H9 (cell line): ENCODE measurements around the gene LDLRAD4. TPM values are rescaled to one million over a fixed set of nuclear protein-coding genes. Genes with fewer than 3 reads are reported as not detected.

Experiments
- DNase-seq: peaks from one replicate; pipeline ENCODE4 v3.0.0-alpha.2; 2017
- H2AFZ ChIP-seq: one replicate; pipeline ENCODE4 v1.6.1; 2013; ENCODE audit warnings: mild to moderate bottlenecking, low read length, control low read depth, moderate library complexity
- H2AK5ac ChIP-seq: 2 replicates; pipeline ENCODE4 v1.6.1; 2013; ENCODE audit warnings: low read length, control low read depth, mixed read lengths; ENCODE audit not compliant: insufficient read length
- H2BK120ac ChIP-seq: one replicate; pipeline ENCODE4 v1.6.1; 2013; ENCODE audit warnings: low read depth, mild to moderate bottlenecking, low read length, control low read depth, inconsistent platforms; ENCODE audit not compliant: poor library complexity, severe bottlenecking
- H2BK12ac ChIP-seq: 2 replicates; pipeline ENCODE4 v1.6.1; 2013; ENCODE audit warnings: low read length, control low read depth, mixed read lengths, low read depth; ENCODE audit not compliant: insufficient read length
- H2BK15ac ChIP-seq: 2 replicates; pipeline ENCODE4 v1.6.1; 2013; ENCODE audit warnings: low read depth, low read length, control low read depth
- H2BK20ac ChIP-seq: one replicate; pipeline ENCODE4 v1.6.1; 2013; ENCODE audit warnings: low read depth, mild to moderate bottlenecking, low read length, control low read depth, inconsistent platforms; ENCODE audit not compliant: poor library complexity, severe bottlenecking
- H2BK5ac ChIP-seq: 2 replicates; pipeline ENCODE4 v1.6.1; 2013; ENCODE audit warnings: low read length, control low read depth, mixed read lengths; ENCODE audit not compliant: insufficient read length
- H3K14ac ChIP-seq: 2 replicates; pipeline ENCODE4 v1.6.1; 2013; ENCODE audit warnings: low read length, control low read depth; ENCODE audit not compliant: insufficient read depth
- H3K18ac ChIP-seq: 2 replicates; pipeline ENCODE4 v1.6.1; 2013; ENCODE audit warnings: low read depth, mild to moderate bottlenecking, mixed read lengths, low read length, control low read depth; ENCODE audit not compliant: insufficient read length
- H3K23ac ChIP-seq: 2 replicates; pipeline ENCODE4 v1.6.1; 2013; ENCODE audit warnings: low read length, control low read depth, mixed read lengths, low read depth; ENCODE audit not compliant: insufficient read length
- H3K23me2 ChIP-seq: 2 replicates; pipeline ENCODE4 v1.6.1; 2013; ENCODE audit warnings: low read depth, mild to moderate bottlenecking, mixed read lengths, low read length, control low read depth; ENCODE audit not compliant: insufficient read length, poor library complexity, severe bottlenecking
- H3K27ac ChIP-seq: 2 replicates; pipeline ENCODE4 v1.5.1; 2013; ENCODE audit warnings: low read length, control low read depth, mixed read lengths, low read depth; ENCODE audit not compliant: insufficient read length
- H3K27me3 ChIP-seq: 2 replicates; pipeline ENCODE4 v1.6.1; 2013; ENCODE audit warnings: low read length, control low read depth, inconsistent platforms; ENCODE audit not compliant: insufficient read depth
- H3K4ac ChIP-seq: 2 replicates; pipeline ENCODE4 v1.6.1; 2013; ENCODE audit warnings: low read depth, mild to moderate bottlenecking, control low read depth, inconsistent platforms, low read length, moderate library complexity
- H3K4me1 ChIP-seq: 2 replicates; pipeline ENCODE4 v1.6.1; 2013; ENCODE audit warnings: low read length, control low read depth, inconsistent platforms; ENCODE audit not compliant: insufficient read depth
- H3K4me2 ChIP-seq: 2 replicates; pipeline ENCODE4 v1.6.1; 2013; ENCODE audit warnings: low read length, control low read depth, mixed read lengths; ENCODE audit not compliant: insufficient read length, insufficient read depth
- H3K56ac ChIP-seq: 2 replicates; pipeline ENCODE4 v1.6.1; 2013; ENCODE audit warnings: low read depth, mild to moderate bottlenecking, mixed read lengths, low read length, control low read depth; ENCODE audit not compliant: insufficient read length
- H3K79me1 ChIP-seq: 2 replicates; pipeline ENCODE4 v1.6.1; 2013; ENCODE audit warnings: low read depth, mild to moderate bottlenecking, moderate library complexity, low read length, control low read depth, inconsistent platforms; ENCODE audit not compliant: insufficient read depth, poor library complexity, severe bottlenecking
- H3K79me2 ChIP-seq: 2 replicates; pipeline ENCODE4 v1.6.1; 2013; ENCODE audit warnings: low read length, control low read depth, inconsistent platforms; ENCODE audit not compliant: insufficient read depth
- H3K9ac ChIP-seq: 2 replicates; pipeline ENCODE4 v1.6.1; 2013; ENCODE audit warnings: low read length, control low read depth, mixed read lengths; ENCODE audit not compliant: insufficient read length; ENCODE audit errors: extremely low read depth
- H3K9me3 ChIP-seq: one replicate; pipeline ENCODE4 v1.6.1; 2013; ENCODE audit warnings: low read depth, low read length, inconsistent platforms; ENCODE audit not compliant: control insufficient read depth
- H3T11ph ChIP-seq: one replicate; pipeline ENCODE4 v1.6.1; 2013; ENCODE audit warnings: mild to moderate bottlenecking, low read length, control low read depth, inconsistent platforms
- H4K20me1 ChIP-seq: one replicate; pipeline ENCODE4 v1.6.1; 2013; ENCODE audit not compliant: control insufficient read depth, insufficient read length, insufficient read depth
- H4K5ac ChIP-seq: 2 replicates; pipeline ENCODE4 v1.6.1; 2013; ENCODE audit warnings: low read depth, mild to moderate bottlenecking, mixed read lengths, low read length, control low read depth; ENCODE audit not compliant: insufficient read length
- H4K8ac ChIP-seq: replicated peaks from 2 replicates; pipeline ENCODE4 v1.6.1; 2013; ENCODE audit warnings: low read length, control low read depth, mixed read lengths, low read depth; ENCODE audit not compliant: insufficient read length
- H4K91ac ChIP-seq: 2 replicates; pipeline ENCODE4 v1.6.1; 2013; ENCODE audit warnings: low read depth, mild to moderate bottlenecking, moderate library complexity, mixed read lengths, low read length, control low read depth; ENCODE audit not compliant: insufficient read length
- H3K27ac Mint-ChIP-seq, 3 experiments: 2 replicates in 2 of 3; 3 replicates in 1 of 3; pipeline ENCODE4 v1.8.0; 2020 to 2021; ENCODE audit warnings: mixed read lengths in 3 of 3, mild to moderate bottlenecking in 1 of 3, moderate library complexity in 1 of 3
- H3K27me3 Mint-ChIP-seq: 2 replicates; pipeline ENCODE4 v1.8.0; 2021; ENCODE audit warnings: low read depth, mild to moderate bottlenecking, moderate library complexity, mixed read lengths
- H3K36me3 Mint-ChIP-seq, 3 experiments: 2 replicates in 2 of 3; 3 replicates in 1 of 3; pipeline ENCODE4 v1.8.0; 2020 to 2021; ENCODE audit warnings: low read depth in 3 of 3, mixed read lengths in 3 of 3; ENCODE audit not compliant: insufficient read depth in 1 of 3
- H3K4me1 Mint-ChIP-seq, 2 experiments: 2 replicates each; pipeline ENCODE4 v1.8.0; 2020; ENCODE audit warnings: mixed read lengths in 2 of 2
- H3K4me3 Mint-ChIP-seq, 2 experiments: 2 replicates in 1 of 2; 3 replicates in 1 of 2; pipeline ENCODE4 v1.8.0; 2020 to 2021; ENCODE audit warnings: mild to moderate bottlenecking in 2 of 2, mixed read lengths in 2 of 2, moderate library complexity in 1 of 2
- H3K9me3 Mint-ChIP-seq, 2 experiments: 2 replicates in 1 of 2; 3 replicates in 1 of 2; pipeline ENCODE4 v1.8.0; 2020; ENCODE audit warnings: mild to moderate bottlenecking in 2 of 2, mixed read lengths in 2 of 2, moderate library complexity in 1 of 2
- WGBS: extraction: QIAGEN DNeasy Blood & Tissue Kit; methylation state at CpG from one replicate; pipeline ENCODE4 v1.1.7; 2013; ENCODE audit warnings: missing lambda C conversion rate, low lambda C conversion rate, mixed read lengths; ENCODE audit not compliant: insufficient read length; ENCODE audit errors: extremely low coverage; 5-methylcytosine and 5-hydroxymethylcytosine counted together
- total RNA-seq: library from RNA; stranded (reverse); gene quantifications from 2 replicates; pipeline ENCODE4 v1.2.1, GENCODE V29; 2021
- TF ChIP-seq, protein P1 (sequence below): fragments of 200-600 bp; sonication (generic); conservative IDR thresholded peaks from 3 replicates; pipeline ENCODE4 v1.8.0; 2021; ENCODE audit warnings: antibody characterized with exemption, mild to moderate bottlenecking

The LDLRAD4 gene
- total RNA-seq, 1 experiment from 2014 or later, result 3.9 TPM

DNA sequence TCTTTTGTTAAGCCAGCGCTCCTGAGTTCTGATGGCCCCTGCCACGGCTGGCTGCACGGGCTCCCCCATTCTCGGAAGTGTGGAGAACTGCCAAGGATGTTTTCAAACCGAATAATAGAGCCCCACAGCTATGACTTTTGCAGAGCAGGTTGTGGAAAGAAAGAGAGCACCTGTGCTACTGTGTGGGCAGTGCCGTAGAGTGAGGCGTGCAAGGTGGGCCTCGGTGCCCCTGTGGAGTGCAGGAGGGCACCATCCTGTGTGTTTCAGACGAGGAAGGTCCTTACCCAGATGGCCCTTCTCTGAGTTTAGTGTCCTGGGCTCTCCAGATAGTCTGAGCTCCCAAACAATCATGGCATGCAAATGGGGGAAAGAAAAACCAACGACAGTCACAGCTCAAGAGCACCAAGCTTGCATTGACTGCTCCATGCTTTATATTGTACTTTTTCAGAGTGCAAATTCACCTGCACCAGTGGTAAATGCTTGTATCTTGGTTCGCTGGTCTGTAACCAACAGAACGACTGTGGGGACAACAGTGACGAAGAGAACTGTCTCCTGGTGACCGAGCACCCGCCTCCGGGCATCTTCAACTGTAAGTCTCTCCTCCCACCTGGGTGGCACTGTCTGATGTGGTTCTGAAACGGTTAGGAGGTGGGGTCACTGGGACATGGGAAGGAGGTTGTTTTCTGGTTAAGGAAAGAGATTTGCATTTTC lies 219.4 kb downstream of the LDLRAD4 start:
- H3K4me1 ChIP-seq, result no peaks in the 10 kb centered on the region
- no peak overlapping the region for H3K27ac ChIP-seq
- Mint-ChIP-seq H3K27ac (peak overlapping the region in 1 of 3 experiments; percentile 13; a peak in 1 of 7 replicates), H3K36me3 (no peaks in the 10 kb centered on the region), H3K4me3 (no peak overlapping the region), H3K4me1 (peaks cover 15 to 23% of the 10 kb centered on the region in 2 experiments), H3K9me3 (no peaks in the 10 kb centered on the region), H3K27me3 (no peaks in the 10 kb centered on the region; the same call in 1 of the 2 replicates)
- no peak overlapping the region for H4K5ac ChIP-seq
- TF ChIP-seq, protein P1, sequence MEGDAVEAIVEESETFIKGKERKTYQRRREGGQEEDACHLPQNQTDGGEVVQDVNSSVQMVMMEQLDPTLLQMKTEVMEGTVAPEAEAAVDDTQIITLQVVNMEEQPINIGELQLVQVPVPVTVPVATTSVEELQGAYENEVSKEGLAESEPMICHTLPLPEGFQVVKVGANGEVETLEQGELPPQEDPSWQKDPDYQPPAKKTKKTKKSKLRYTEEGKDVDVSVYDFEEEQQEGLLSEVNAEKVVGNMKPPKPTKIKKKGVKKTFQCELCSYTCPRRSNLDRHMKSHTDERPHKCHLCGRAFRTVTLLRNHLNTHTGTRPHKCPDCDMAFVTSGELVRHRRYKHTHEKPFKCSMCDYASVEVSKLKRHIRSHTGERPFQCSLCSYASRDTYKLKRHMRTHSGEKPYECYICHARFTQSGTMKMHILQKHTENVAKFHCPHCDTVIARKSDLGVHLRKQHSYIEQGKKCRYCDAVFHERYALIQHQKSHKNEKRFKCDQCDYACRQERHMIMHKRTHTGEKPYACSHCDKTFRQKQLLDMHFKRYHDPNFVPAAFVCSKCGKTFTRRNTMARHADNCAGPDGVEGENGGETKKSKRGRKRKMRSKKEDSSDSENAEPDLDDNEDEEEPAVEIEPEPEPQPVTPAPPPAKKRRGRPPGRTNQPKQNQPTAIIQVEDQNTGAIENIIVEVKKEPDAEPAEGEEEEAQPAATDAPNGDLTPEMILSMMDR, result no peak
- H2AK5ac ChIP-seq, result no peak overlapping the region
- no peak overlapping the region for H3T11ph ChIP-seq
- no peak overlapping the region for H3K56ac ChIP-seq
- no peak overlapping the region for H3K23ac ChIP-seq
- H3K9ac ChIP-seq, result no peak overlapping the region
- no peak overlapping the region for H3K4ac ChIP-seq
- H3K79me1 ChIP-seq, result no peaks in the 10 kb centered on the region
- no peak overlapping the region for H2BK5ac ChIP-seq
- H2BK12ac ChIP-seq, result no peak overlapping the region
- no peaks in the 10 kb centered on the region for H3K9me3 ChIP-seq
- no peak overlapping the region for H4K8ac ChIP-seq
- H2BK15ac ChIP-seq, result no peak overlapping the region
- peak overlapping the region; percentile 34 for H3K18ac ChIP-seq
- no peak overlapping the region for H4K91ac ChIP-seq
- H3K4me2 ChIP-seq, result no peak overlapping the region
- no peak overlapping the region for H3K14ac ChIP-seq
- H3K27me3 ChIP-seq, result no peaks in the 10 kb centered on the region
- peaks cover 2% of the 10 kb centered on the region for H4K20me1 ChIP-seq
- no peaks in the 10 kb centered on the region for H3K79me2 ChIP-seq
- no peak overlapping the region for H2BK120ac ChIP-seq
- H3K23me2 ChIP-seq, result no peaks in the 10 kb centered on the region
- no peak overlapping the region for H2AFZ ChIP-seq
- no CpG with 5 or more reads among the region's 17 CpGs for WGBS
- DNase-seq, result no peak
- no peak overlapping the region for H2BK20ac ChIP-seq
